D341Med (cell line): ENCODE measurements around the gene VAMP7.
"Not testable (repeated sequence)": the region's sequence is repeated elsewhere in the genome, so short reads cannot be mapped to it uniquely, and the experiment has no call there.

Source experiments
- DNase-seq: peaks from one replicate; pipeline ENCODE4 v3.0.0; 2012; ENCODE audit warnings: low spot score

The VAMP7 gene

GRCh38 chrX:155907661-155908060 is 26.5 kb downstream of the VAMP7 start:
- not testable (repeated sequence) for DNase-seq

- DNase-seq, result no peak
Observed at GRCh38 chrX:155923200-155923599, 42.1 kb downstream of the VAMP7 start.

GRCh38 chrX:155930852-155931618 is 49.9 kb downstream of the VAMP7 start:
- not testable (repeated sequence) for DNase-seq

- DNase-seq, result no peak
Observed at GRCh38 chrX:155938132-155938531, 57.0 kb downstream of the VAMP7 start.

GRCh38 chrX:155949098-155949497 is 68.0 kb downstream of the VAMP7 start:
- no peak for DNase-seq

GRCh38 chrX:155951237-155951789 is 70.2 kb downstream of the VAMP7 start:
- no peak for DNase-seq

- DNase-seq, result no peak
Observed at GRCh38 chrX:155953055-155953454, 71.9 kb downstream of the VAMP7 start.

- no peak for DNase-seq
Observed at GRCh38 chrX:155954793-155955192, 73.6 kb downstream of the VAMP7 start.

GRCh38 chrX:155956099-155956498 is 75.0 kb downstream of the VAMP7 start:
- no peak for DNase-seq

- no peak for DNase-seq
Observed at GRCh38 chrX:155956649-155957048, 75.5 kb downstream of the VAMP7 start.

- DNase-seq, result no peak
Observed at GRCh38 chrX:155957843-155958242, 76.7 kb downstream of the VAMP7 start.

GRCh38 chrX:155959018-155959587 is 78.0 kb downstream of the VAMP7 start:
- DNase-seq, result no peak

GRCh38 chrX:155962906-155963305 is 81.8 kb downstream of the VAMP7 start:
- DNase-seq, result no peak

GRCh38 chrX:155966876-155967275 is 85.7 kb downstream of the VAMP7 start:
- DNase-seq, result peak; percentile 68

- no peak for DNase-seq
Observed at GRCh38 chrX:155967653-155968325, 86.6 kb downstream of the VAMP7 start.

GRCh38 chrX:155968326-155968661 is 87.1 kb downstream of the VAMP7 start:
- DNase-seq, result no peak

GRCh38 chrX:155968791-155969190 is 87.6 kb downstream of the VAMP7 start:
- DNase-seq, result no peak

GRCh38 chrX:155971658-155972057 is 90.5 kb downstream of the VAMP7 start:
- not testable (repeated sequence) for DNase-seq

GRCh38 chrX:155972241-155972640 is 91.1 kb downstream of the VAMP7 start:
- DNase-seq, result not testable (repeated sequence)

- no peak for DNase-seq
Observed at GRCh38 chrX:155983326-155983725, 102.2 kb downstream of the VAMP7 start.

GRCh38 chrX:155985208-155985607 is 104.1 kb downstream of the VAMP7 start:
- DNase-seq, result no peak

GRCh38 chrX:155986995-155987394 is 105.8 kb downstream of the VAMP7 start:
- DNase-seq, result not testable (repeated sequence)

- DNase-seq, result no peak
Observed at GRCh38 chrX:155988859-155989258, 107.7 kb downstream of the VAMP7 start.
